ENCODE measurements around the gene SPTBN4.

- TF ChIP-seq POLR2A (IDR thresholded peaks at IDR 0.05) (no peak), POLR2AphosphoS5 (IDR thresholded peaks at IDR 0.05) (no peak), CTCF (IDR thresholded peaks at IDR 0.05) (no peak)
Measured at GRCh38 chr19:40450664-40451063, 16.1 kb upstream of the SPTBN4 start.
